WTC11 (cell line): ENCODE measurements around the gene CLTA.
"Not testable (repeated sequence)": the region's sequence is repeated elsewhere in the genome, so short reads cannot be mapped to it uniquely, and the experiment has no call there.

ENCODE experiments used
- CBFB ChIP-seq: sonication (generic); formaldehyde crosslinking; IDR thresholded peaks from 2 replicates; pipeline ENCODE4 v1.8.1; 2022; ENCODE audit warnings: mild to moderate bottlenecking, low read depth, missing genetic modification reagents
- CREM ChIP-seq: sonication (generic); formaldehyde crosslinking; IDR thresholded peaks from 2 replicates; pipeline ENCODE4 v1.8.1; 2022; ENCODE audit warnings: mild to moderate bottlenecking, missing genetic modification reagents, moderate library complexity
- OVOL2 ChIP-seq: fragments of 250-450 bp; sonication (Bioruptor Pico); IDR thresholded peaks from 2 replicates; pipeline ENCODE4 v1.9.0; 2021; ENCODE audit warnings: mild to moderate bottlenecking, borderline replicate concordance
- RORB ChIP-seq: fragments of 250-450 bp; sonication (Bioruptor Pico); IDR thresholded peaks from 2 replicates; pipeline ENCODE4 v1.9.0; 2021; ENCODE audit warnings: mild to moderate bottlenecking
- SMAD3 ChIP-seq: sonication (generic); formaldehyde crosslinking; IDR thresholded peaks from 2 replicates; pipeline ENCODE4 v1.8.0; 2022; ENCODE audit warnings: missing genetic modification reagents, mild to moderate bottlenecking, borderline replicate concordance
- ZNF121 ChIP-seq: sonication (generic); formaldehyde crosslinking; IDR thresholded peaks from 2 replicates; pipeline ENCODE4 v1.8.0; 2023; ENCODE audit warnings: missing genetic modification reagents
- ZNF317 ChIP-seq: sonication (generic); formaldehyde crosslinking; IDR thresholded peaks from 2 replicates; pipeline ENCODE4 v1.8.1; 2023; ENCODE audit warnings: low read depth, mild to moderate bottlenecking, moderate library complexity, missing genetic modification reagents, borderline replicate concordance
- TF ChIP-seq, protein P1 (sequence below): fragments of 250-450 bp; sonication (Bioruptor Pico); IDR thresholded peaks from 2 replicates; pipeline ENCODE4 v1.9.0; 2021; ENCODE audit warnings: moderate library complexity, mild to moderate bottlenecking, inconsistent platforms, borderline replicate concordance
- TF ChIP-seq, protein P2 (sequence below): sonication (generic); formaldehyde crosslinking; IDR thresholded peaks from 2 replicates; pipeline ENCODE4 v1.8.0; 2022; ENCODE audit warnings: mild to moderate bottlenecking, missing genetic modification reagents
- TF ChIP-seq, protein P3 (sequence below): sonication (generic); formaldehyde crosslinking; IDR thresholded peaks from 2 replicates; pipeline ENCODE4 v1.8.1; 2023; ENCODE audit warnings: mild to moderate bottlenecking, missing genetic modification reagents, borderline replicate concordance
- TF ChIP-seq, protein P4 (sequence below): fragments of 200-600 bp; IDR thresholded peaks from 2 replicates; pipeline ENCODE4 v1.8.0; 2022; ENCODE audit warnings: antibody characterized with exemption

DNA sequence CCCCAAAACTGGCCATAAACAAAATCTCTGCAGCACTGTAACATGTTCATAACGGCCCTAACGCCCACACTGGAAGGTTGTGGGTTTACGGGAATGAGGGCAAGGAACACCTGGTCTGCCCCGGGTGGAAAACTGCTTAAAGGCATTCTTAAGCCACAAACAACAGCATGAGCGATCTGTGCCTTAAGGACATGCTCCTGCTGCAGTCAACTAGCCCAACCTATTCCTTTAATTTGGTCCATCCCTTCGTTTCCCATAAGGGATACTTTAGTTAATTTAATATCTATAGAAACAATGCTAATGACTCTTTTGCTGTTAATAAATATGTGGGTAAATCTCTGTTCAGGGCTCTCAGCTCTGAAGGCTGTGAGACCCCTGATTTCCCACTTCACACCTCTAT is 10.5 kb upstream of the CLTA start:
- TF ChIP-seq, protein P1, sequence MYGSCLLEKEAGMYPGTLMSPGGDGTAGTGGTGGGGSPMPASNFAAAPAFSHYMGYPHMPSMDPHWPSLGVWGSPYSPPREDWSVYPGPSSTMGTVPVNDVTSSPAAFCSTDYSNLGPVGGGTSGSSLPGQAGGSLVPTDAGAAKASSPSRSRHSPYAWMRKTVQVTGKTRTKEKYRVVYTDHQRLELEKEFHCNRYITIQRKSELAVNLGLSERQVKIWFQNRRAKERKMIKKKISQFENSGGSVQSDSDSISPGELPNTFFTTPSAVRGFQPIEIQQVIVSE, result not testable (repeated sequence)
- TF ChIP-seq CREM (CRISPR knock-in tag); SMAD3 (CRISPR knock-in tag); RORB; CBFB; ZNF317 (CRISPR knock-in tag); ZNF121 (CRISPR knock-in tag); OVOL2 (CRISPR knock-in tag): not testable (repeated sequence)
- TF ChIP-seq, protein P2, sequence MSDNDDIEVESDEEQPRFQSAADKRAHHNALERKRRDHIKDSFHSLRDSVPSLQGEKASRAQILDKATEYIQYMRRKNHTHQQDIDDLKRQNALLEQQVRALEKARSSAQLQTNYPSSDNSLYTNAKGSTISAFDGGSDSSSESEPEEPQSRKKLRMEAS, result not testable (repeated sequence)
- TF ChIP-seq, protein P3, sequence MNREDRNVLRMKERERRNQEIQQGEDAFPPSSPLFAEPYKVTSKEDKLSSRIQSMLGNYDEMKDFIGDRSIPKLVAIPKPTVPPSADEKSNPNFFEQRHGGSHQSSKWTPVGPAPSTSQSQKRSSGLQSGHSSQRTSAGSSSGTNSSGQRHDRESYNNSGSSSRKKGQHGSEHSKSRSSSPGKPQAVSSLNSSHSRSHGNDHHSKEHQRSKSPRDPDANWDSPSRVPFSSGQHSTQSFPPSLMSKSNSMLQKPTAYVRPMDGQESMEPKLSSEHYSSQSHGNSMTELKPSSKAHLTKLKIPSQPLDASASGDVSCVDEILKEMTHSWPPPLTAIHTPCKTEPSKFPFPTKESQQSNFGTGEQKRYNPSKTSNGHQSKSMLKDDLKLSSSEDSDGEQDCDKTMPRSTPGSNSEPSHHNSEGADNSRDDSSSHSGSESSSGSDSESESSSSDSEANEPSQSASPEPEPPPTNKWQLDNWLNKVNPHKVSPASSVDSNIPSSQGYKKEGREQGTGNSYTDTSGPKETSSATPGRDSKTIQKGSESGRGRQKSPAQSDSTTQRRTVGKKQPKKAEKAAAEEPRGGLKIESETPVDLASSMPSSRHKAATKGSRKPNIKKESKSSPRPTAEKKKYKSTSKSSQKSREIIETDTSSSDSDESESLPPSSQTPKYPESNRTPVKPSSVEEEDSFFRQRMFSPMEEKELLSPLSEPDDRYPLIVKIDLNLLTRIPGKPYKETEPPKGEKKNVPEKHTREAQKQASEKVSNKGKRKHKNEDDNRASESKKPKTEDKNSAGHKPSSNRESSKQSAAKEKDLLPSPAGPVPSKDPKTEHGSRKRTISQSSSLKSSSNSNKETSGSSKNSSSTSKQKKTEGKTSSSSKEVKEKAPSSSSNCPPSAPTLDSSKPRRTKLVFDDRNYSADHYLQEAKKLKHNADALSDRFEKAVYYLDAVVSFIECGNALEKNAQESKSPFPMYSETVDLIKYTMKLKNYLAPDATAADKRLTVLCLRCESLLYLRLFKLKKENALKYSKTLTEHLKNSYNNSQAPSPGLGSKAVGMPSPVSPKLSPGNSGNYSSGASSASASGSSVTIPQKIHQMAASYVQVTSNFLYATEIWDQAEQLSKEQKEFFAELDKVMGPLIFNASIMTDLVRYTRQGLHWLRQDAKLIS (CRISPR knock-in tag), result not testable (repeated sequence)
- TF ChIP-seq, protein P4, sequence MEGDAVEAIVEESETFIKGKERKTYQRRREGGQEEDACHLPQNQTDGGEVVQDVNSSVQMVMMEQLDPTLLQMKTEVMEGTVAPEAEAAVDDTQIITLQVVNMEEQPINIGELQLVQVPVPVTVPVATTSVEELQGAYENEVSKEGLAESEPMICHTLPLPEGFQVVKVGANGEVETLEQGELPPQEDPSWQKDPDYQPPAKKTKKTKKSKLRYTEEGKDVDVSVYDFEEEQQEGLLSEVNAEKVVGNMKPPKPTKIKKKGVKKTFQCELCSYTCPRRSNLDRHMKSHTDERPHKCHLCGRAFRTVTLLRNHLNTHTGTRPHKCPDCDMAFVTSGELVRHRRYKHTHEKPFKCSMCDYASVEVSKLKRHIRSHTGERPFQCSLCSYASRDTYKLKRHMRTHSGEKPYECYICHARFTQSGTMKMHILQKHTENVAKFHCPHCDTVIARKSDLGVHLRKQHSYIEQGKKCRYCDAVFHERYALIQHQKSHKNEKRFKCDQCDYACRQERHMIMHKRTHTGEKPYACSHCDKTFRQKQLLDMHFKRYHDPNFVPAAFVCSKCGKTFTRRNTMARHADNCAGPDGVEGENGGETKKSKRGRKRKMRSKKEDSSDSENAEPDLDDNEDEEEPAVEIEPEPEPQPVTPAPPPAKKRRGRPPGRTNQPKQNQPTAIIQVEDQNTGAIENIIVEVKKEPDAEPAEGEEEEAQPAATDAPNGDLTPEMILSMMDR, result not testable (repeated sequence)
